ENCODE measurements around the gene PCK2.

Gene PCK2

DNA sequence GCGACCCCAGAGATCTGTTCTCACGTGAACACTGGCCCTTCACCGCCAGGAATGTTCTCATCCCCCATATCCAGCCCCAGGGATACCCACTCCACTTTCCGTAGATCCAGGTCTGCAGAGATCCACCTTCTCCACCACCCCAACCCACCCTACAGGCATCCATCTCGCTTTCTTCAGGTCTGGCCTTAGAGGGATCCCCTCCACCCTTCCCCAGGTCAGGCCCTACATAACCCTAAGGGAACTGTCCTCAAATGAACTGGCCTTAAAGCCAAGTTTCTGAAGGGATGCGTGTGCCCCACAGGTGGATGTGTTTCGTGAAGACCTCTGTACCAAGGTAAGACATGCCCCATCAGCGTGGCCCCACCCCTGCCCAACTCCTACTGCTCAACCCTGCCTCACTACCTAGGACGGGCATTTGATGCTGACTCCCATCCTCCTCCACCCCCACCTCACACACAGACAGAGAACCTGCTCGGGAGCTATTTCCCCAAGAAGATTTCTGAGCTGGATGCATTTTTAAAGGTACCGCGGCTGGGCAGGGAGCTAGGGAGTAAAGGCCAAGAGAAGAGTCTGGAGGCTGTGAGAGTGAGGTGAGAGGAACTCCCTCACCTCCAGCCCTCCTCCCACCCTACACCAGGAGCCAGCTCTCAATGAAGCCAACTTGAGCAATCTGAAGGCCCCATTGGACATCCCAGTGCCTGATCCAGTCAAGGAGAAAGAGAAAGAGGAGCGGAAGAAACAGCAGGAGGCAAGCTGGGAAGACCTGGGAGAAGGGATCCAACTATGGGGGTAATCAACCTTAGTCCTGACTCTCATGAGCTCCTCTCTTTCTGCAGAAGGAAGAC is 42.8 kb downstream of the PCK2 start:
- no peak for DNase-seq (ENCODE audit: low read depth in 2 of 2)

DNA sequence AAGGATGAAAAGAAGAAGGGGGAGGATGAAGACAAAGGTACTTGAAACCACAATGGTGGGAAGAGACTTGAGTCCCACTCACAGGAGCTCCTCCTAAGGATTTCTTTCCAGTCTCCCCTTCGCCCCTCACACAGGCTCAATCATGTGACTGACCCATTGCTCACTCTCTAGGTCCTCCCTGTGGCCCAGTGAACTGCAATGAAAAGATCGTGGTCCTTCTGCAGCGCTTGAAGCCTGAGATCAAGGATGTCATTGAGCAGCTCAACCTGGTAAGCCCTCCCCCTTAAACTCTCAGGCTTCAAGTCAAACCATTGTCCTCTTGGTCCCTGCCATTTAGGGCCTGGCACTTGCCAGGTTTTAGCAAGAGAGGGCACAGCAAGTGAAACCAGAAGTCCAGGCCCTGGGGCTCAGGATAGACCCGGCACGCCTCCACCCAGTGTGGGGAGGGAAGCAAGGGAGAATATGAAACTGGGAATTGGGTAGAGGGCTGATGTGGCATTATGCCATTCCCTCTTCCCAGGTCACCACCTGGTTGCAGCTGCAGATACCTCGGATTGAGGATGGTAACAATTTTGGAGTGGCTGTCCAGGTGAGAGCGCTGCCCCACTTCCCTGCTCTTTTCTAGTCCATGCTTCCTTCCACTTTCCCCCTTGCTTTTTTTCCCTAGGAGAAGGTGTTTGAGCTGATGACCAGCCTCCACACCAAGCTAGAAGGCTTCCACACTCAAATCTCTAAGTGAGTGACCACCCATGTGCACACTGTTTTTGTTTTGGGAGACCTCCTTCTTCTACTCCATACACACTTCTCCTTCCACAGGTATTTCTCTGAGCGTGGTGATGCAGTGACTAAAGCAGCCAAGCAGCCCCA is 43.7 kb downstream of the PCK2 start:
- no peak for DNase-seq (ENCODE audit: low read depth in 2 of 2)

DNA sequence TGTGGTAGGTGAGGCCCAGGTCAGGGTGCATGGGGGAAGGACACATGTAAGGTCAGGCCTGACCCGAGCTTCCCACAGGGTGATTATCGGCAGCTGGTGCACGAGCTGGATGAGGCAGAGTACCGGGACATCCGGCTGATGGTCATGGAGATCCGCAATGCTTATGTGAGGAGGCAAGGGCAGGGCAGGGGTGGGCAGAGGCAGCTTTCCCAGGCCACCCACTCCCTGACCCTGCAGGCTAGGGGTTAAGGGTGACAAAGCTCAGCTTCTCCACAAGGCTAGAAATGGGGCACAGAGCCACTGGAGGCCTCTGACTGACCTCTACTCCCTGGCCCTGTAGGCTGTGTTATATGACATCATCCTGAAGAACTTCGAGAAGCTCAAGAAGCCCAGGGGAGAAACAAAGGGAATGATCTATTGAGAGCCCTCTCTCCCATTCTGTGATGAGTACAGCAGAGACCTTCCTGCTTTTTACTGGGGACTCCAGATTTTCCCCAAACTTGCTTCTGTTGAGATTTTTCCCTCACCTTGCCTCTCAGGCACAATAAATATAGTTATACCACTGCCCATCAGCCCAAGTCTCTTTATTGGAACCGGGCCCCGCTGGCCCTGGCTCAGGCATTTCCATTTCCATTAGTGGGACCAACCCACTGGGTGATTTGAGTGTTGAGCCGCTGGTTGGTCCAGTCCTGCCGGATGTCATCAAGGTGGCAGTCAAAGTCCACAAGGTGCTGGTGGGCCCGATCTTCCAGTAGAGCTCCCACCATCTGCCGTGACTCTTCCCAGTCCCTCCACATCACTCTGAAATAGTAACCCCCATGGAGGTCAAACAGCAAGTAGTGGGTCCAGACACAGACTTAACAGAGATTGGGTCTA is 44.5 kb downstream of the PCK2 start:
- no peak for DNase-seq (ENCODE audit: low read depth in 2 of 2)

DNA sequence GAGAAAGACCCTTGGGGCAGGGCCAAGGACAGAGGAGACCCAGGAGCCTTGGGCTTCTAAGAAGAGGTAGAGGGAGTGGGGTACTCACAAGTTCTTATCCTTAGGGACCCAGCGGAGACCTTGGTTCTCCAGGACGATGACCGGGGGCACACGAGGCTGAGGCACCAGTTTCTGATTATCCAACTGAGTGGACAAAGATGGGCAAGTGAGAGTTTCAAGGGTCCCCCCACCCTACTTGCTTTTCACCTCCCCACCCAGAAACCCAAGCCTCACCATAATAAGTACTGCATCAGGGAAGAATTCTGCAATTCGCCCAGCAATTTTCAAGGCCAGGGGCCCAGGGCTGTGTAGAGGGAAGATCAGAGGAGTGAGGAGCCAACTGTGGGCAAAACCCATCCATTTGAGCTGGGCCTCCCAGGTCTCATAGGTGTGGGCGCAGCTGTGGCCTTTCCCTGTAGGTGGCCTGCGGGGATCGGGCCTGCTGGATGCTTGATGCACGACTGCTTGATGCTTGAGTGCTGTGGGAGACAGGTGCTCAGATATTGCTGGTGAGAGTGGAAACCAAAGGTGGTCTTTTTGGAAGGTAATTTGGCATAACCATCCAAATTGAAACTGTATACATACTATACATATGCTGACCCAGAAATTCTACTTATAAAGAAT is 45.3 kb downstream of the PCK2 start:
- DNase-seq (ENCODE audit: low read depth in 2 of 2): no peak

DNA sequence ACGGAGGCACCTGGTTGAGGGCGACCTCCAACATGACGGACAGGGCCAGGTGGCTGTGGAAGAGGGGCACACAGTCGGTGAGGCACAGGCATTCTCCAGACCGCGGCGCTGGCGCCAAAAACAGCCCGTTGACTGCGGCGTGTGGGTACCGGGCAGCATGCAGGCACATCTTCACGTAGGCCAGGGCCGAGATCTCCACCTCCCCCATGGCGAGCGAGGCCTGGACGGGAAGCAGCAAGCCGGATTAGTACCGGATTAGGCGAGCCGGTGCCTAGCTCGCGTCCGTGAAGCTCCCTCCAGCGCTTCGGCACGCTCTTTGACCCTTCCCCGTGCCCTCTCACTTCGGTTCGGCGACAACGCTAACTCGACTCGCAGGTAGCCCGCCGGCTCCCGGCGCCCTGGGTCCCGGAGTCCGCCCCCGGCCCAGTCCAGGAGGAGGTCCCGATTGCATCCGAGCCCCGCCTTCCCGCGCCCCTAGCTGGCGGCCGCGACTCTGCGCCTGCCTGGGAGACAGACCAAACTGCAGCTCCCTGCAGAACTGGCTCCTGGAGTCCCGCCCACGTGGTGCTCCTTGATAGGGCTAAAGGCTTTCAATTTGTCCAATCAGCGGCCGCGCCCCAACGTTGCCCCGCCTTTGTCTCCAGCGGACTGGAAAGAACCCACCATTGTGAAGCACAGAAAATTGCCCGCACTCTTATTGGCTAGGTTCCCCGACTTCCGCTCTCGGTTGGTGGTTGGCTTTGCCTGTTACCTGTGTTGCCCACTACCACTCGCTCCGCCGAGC is 47.2 kb downstream of the PCK2 start, which contains the start of gene EMC9:
EMC9 (minus strand) TSS at position 495 of the 784 bp plus-strand sequence; CDS start at position 208, 287 bp downstream.
- DNase-seq (ENCODE audit: low read depth in 2 of 2): peak; percentile 100

DNA sequence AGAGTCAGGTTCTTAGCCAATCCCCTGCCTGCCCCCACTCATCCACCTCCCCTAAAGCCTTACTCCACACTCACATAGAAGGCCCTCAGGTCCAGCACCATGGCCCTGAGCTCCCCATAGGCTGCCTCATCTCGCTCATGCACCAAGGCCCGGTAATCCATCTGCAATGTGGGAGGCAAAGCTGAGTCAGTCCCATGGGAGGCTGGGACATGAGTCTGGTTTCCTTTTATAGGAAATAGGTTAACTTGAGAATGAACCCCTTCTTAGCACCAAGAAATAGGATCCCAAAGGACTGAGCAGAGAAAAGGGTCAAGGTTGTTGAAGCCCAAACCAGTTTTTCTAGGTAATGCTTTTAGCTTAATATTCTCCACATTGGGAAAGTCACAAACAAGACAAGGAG is 49.4 kb downstream of the PCK2 start:
- DNase-seq (ENCODE audit: low read depth in 2 of 2): no peak

DNA sequence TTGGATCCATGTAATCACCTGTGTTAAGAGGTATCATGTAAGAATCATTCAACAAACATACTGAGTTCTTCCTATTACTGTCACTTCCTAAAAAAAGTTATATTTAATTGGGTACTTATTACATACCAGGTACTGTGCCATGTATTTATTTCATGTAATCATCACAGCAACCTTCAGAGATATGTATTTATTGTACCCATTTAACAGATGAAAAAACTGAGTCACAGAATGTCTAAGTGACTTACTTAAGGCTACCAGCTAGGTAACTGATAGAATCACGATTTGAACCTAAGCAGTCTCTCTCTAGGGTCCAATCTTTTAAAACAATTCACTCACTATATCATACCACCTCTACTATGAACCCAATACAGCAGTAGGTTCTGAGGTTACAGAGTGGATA is 50.3 kb downstream of the PCK2 start:
- DNase-seq (ENCODE audit: low read depth in 2 of 2): no peak

DNA sequence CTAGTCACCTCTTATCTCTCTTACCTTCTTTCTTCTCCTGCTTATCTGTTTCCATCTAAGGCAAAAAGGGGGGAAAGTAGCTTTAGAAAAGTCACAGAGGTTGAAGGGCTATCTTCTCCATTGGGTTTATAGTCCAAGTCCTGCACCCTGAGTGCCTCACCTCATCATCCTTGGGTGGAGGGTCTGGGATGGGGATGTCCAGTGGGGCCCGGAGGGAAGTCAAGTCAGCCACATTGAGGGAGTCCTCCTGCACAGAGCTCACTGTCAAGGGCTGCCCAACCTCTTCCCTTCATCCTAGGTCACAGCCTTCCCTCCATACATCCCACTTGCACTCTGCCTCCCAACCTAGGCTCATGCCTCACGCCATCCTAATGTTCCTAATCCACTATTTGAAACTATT is 51.1 kb downstream of the PCK2 start:
- DNase-seq (ENCODE audit: low read depth in 2 of 2): no peak

DNA sequence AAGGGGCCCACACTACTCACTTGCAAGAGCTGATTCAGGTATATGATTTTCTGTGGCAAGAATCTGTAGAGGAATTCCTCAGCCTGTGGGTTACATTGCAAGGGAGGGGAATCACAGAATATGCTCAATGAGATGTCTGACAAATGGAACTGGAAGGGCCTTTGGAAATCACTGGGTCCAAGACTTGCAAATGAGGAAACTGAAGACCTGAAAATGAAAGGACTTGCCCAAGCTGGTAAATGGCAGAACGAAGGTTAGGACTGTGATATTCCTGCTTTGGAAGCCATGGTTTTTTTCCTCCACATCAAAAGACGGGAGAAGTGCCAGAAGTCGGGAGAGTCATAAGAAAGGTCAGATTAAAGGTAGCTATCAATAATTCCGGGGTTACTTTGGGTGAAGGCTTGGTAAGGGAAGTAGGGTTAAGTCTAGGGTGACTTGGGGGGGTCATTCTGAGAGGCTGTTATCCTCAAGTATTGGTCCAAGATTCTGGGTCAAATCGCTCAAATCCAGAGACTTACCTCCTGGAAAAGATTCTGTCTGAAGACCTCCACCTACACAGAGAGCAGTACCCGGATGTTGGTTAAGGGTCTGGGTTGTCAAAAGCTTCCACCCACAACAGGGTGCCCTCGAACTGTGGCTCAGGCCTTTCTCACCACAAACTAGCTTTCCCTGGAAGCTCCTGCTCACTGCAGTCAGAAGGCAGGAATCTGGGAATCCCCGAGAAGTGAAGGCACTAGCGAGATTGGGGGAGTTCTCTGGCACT is 51.8 kb downstream of the PCK2 start:
- no peak for DNase-seq (ENCODE audit: low read depth in 2 of 2)

DNA sequence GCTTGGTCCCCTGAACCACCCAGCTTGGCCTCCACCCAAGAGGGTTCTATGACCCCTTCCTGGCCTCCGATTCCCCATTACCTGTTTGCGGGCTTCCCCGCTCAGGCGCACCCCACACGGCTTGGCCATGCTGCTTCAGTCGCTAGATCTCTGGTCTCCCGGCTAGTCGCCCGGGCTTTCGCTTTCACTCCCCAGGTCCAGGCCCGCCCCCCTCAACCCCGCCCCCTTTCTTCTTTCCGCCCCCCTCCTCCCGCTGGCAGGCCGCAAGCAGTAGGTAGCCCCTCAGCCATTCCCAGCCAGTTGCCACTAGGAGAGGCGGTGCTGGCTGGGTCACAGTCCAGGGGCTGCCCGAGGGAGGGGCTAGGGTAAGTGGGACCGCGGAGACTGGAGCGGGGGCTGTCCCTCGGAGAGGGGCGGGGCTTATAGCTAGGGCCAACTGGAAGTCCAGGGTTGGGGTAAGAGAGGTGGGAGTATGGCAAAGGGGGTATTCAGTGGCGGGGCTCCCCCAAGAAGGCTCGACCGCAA is 52.4 kb downstream of the PCK2 start, which contains the start of gene PSME2:
PSME2 (minus strand) TSS at position 158 of the 525 bp plus-strand sequence; CDS start at position 129, 29 bp downstream.
- peak; percentile 89 to 92 for DNase-seq (ENCODE audit: low read depth in 2 of 2)

DNA sequence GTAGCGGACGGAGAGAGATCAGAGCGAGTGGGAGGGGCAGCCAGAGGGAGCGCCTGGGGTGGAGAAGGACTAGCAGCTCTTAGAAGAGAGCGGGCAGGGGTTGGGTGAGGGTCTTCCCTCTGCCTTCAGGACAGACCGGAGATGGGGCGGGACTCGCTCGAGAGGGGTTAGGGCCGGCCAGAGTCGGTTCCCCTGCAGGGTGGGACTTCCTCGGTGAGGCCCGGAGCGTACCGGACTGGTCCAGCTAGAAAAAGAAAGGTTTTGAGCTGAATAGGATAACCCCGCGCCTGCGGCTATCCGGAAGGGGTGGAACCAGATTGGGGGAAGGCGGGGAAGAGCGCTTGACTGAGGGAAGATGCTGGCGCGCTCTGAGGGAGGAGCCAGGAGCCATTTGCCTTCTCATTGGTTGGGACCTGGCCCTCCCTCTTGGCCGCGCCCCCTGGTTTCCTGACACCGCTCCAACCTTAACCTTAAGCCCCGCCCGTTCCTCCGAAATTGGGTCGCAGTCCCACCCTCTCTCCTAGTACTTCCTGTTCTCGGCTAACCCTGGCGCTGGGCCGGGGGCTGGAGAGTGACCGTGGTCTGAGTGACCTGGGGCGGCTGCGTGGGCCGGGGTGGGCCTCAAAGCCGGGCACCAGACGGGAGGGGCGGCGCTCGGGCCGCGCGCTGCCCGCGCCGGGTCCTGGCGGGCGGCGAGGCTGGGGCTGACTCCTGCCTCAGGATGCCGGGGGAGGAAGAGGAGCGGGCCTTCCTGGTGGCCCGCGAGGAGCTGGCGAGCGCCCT is 53.1 kb downstream of the PCK2 start, which contains the start of gene RNF31:
RNF31 (plus strand) TSS at position 521 of the 783 bp plus-strand sequence; CDS start at position 722, 201 bp downstream.
- peak; percentile 96 to 98 for DNase-seq (ENCODE audit: low read depth in 2 of 2)

DNA sequence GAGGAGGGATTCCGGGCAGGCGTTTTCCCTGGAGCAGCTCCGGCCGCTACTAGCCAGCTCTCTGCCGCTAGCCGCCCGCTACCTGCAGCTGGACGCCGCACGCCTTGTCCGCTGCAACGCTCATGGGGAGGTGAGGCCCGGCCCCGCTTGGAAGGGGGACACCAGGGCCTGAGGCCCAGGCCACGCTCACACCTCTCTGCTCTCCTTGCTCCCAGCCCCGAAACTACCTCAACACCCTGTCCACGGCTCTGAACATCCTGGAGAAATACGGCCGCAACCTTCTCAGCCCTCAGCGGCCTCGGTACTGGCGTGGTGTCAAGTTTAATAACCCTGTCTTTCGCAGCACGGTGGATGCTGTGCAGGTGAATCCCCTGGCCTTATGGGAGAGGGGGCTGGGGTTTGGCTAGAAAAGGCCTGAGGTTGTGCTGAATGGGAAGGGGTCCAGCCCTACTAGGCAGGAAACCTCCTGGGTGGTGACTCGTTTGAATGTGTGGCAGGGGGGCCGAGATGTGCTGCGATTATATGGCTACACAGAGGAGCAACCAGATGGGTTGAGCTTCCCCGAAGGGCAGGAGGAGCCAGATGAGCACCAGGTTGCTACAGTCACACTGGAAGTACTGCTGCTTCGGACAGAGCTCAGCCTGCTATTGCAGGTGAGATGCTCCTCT is 53.8 kb downstream of the PCK2 start:
- no peak for DNase-seq (ENCODE audit: low read depth in 2 of 2)

DNA sequence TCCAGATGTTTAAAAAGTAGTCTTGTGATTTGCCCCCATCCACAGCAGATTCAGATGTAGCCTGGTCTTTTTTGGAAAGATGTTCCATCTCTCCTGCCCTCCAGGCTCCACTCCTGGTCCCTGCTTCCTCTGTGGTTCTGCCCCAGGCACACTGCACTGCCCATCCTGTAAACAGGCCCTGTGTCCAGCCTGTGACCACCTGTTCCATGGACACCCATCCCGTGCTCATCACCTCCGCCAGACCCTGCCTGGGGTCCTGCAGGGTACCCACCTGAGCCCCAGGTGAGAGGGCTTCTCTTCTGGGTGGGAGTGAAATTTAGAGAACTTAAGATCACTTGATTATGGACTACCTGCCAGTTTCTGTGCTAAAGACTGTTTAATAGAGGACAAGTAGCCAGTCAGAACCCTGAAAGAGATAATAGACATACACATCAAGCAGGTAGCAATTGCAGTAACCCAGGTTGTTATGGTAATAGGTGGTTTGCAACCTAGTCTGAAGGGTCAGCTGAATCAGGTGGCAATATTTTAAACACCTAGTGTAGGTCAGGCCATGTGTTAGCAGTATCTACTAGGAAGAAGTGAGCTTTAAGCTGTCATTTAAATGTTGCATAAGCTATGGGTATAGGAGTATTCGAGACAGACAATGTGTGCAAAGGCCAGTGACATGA is 55.3 kb downstream of the PCK2 start:
- DNase-seq (ENCODE audit: low read depth in 2 of 2): no peak

DNA sequence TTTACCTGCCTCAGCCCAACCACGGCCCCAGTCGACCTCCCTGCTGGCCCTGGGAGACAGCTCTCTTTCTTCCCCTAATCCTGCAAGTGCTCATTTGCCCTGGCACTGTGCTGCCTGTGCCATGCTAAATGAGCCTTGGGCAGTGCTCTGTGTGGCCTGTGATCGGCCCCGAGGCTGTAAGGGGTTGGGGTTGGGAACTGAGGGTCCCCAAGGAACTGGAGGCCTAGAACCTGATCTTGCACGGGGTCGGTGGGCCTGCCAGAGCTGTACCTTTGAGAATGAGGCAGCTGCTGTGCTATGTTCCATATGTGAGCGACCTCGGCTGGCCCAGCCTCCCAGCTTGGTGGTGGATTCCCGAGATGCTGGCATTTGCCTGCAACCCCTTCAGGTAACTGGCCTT is 56.0 kb downstream of the PCK2 start:
- DNase-seq (ENCODE audit: low read depth in 2 of 2): no peak

DNA sequence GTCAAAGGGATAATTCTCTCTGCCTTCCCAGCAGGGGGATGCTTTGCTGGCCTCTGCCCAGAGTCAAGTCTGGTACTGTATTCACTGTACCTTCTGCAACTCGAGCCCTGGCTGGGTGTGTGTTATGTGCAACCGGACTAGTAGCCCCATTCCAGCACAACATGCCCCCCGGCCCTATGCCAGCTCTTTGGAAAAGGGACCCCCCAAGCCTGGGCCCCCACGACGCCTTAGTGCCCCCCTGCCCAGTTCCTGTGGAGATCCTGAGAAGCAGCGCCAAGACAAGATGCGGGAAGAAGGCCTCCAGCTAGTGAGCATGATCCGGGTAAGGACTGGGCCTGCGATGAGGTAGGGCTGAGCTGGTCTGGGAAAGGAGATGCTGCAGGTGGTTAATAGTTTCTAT is 56.5 kb downstream of the PCK2 start:
- no peak for DNase-seq (ENCODE audit: low read depth in 2 of 2)

DNA sequence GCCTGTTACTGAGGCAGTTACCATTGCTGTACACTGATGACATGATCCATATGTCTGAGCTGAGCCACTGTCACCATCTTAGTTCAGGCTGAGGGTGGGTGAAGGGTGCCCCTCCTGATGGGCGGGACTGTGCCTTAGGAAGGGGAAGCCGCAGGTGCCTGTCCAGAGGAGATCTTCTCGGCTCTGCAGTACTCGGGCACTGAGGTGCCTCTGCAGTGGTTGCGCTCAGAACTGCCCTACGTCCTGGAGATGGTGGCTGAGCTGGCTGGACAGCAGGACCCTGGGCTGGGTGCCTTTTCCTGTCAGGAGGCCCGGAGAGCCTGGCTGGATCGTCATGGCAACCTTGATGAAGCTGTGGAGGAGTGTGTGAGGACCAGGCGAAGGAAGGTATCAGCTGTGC is 56.9 kb downstream of the PCK2 start:
- DNase-seq (ENCODE audit: low read depth in 2 of 2): no peak

DNA sequence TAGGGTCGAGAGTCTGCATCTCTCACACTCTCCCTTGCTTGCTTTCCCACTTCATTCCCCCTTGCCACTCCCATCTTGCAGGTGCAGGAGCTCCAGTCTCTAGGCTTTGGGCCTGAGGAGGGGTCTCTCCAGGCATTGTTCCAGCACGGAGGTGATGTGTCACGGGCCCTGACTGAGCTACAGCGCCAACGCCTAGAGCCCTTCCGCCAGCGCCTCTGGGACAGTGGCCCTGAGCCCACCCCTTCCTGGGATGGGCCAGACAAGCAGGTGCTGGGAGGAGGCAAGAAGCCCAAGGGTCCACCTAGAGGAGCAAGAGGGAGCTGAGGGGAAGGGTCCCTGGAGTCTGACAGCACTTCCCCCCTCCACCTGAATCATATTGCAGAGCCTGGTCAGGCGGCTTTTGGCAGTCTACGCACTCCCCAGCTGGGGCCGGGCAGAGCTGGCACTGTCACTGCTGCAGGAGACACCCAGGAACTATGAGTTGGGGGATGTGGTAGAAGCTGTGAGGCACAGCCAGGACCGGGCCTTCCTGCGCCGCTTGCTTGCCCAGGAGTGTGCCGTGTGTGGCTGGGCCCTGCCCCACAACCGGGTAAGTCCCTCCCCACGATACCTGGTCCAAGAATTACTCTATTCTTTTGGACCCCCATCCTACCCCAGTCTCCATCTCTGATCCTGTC is 57.4 kb downstream of the PCK2 start:
- DNase-seq (ENCODE audit: low read depth in 2 of 2): no peak
